GM18511 (cell line): Measurements from ENCODE around the gene ZFP36L1.
"Not testable (repeated sequence)": the region's sequence is repeated elsewhere in the genome, so short reads cannot be mapped to it uniquely, and the experiment has no call there.

ENCODE experiments used
- ATAC-seq: cut with Tn5 transposase; IDR thresholded peaks from one replicate; pipeline ENCODE4 v1.9.1; 2021; ENCODE audit warnings: mild to moderate bottlenecking, moderate library complexity; ENCODE audit not compliant: unreplicated experiment

Gene ZFP36L1

GRCh38 chr14:68766299-68767247 lies 26.3 kb downstream of the ZFP36L1 start:
- no peak for ATAC-seq

GRCh38 chr14:68763843-68764242 lies 29.0 kb downstream of the ZFP36L1 start:
- ATAC-seq: not testable (repeated sequence)

GRCh38 chr14:68762953-68763764 lies 29.7 kb downstream of the ZFP36L1 start:
- no peak for ATAC-seq

GRCh38 chr14:68761391-68761790 lies 31.5 kb downstream of the ZFP36L1 start:
- ATAC-seq: no peak

GRCh38 chr14:68760761-68761160 lies 32.1 kb downstream of the ZFP36L1 start:
- no peak for ATAC-seq

- ATAC-seq: no peak
Measured at GRCh38 chr14:68759937-68760336, 32.9 kb downstream of the ZFP36L1 start.

GRCh38 chr14:68759017-68759560 lies 33.8 kb downstream of the ZFP36L1 start:
- ATAC-seq: no peak

GRCh38 chr14:68758301-68758700 lies 34.6 kb downstream of the ZFP36L1 start:
- ATAC-seq: no peak

- ATAC-seq: no peak
Measured at GRCh38 chr14:68757618-68758081, 35.2 kb downstream of the ZFP36L1 start.

- no peak for ATAC-seq
Measured at GRCh38 chr14:68756734-68757133, 36.1 kb downstream of the ZFP36L1 start.

- no peak for ATAC-seq
Measured at GRCh38 chr14:68756000-68756481, 36.8 kb downstream of the ZFP36L1 start.

- ATAC-seq: no peak
Measured at GRCh38 chr14:68755016-68755353, 37.9 kb downstream of the ZFP36L1 start.

- ATAC-seq: no peak
Measured at GRCh38 chr14:68753690-68754089, 39.2 kb downstream of the ZFP36L1 start.

GRCh38 chr14:68752271-68753006 lies 40.4 kb downstream of the ZFP36L1 start:
- no peak for ATAC-seq

- ATAC-seq: no peak
Measured at GRCh38 chr14:68749487-68750475, 43.1 kb downstream of the ZFP36L1 start.

- no peak for ATAC-seq
Measured at GRCh38 chr14:68748691-68749090, 44.2 kb downstream of the ZFP36L1 start.

- ATAC-seq: no peak
Measured at GRCh38 chr14:68748260-68748659, 44.6 kb downstream of the ZFP36L1 start.

- no peak for ATAC-seq
Measured at GRCh38 chr14:68747393-68747792, 45.5 kb downstream of the ZFP36L1 start.

GRCh38 chr14:68744613-68745012 lies 48.3 kb downstream of the ZFP36L1 start:
- ATAC-seq: no peak
